Breast epithelium (tissue), 3 donors: ENCODE data around the gene ENDOV.

Experiments
- POLR2A ChIP-seq: fragments of 450-650 bp; IDR thresholded peaks from one replicate; pipeline ENCODE4 v1.6.1; 2016; ENCODE audit warnings: antibody characterized with exemption, mild to moderate bottlenecking, moderate library complexity
- POLR2AphosphoS5 ChIP-seq, 3 donors: sonication (generic); formaldehyde crosslinking; IDR thresholded peaks; one replicate each; pipeline ENCODE4 v1.6.1; 2017; ENCODE audit warnings: antibody characterized with exemption in 3 of 3
- TF ChIP-seq, protein P1 (sequence below), 3 donors: fragments of 450-650 bp; IDR thresholded peaks; one replicate each; pipeline ENCODE4 v1.5.1; 2016 to 2017; ENCODE audit warnings: antibody characterized with exemption in 3 of 3, mild to moderate bottlenecking in 3 of 3, moderate library complexity in 3 of 3

DNA sequence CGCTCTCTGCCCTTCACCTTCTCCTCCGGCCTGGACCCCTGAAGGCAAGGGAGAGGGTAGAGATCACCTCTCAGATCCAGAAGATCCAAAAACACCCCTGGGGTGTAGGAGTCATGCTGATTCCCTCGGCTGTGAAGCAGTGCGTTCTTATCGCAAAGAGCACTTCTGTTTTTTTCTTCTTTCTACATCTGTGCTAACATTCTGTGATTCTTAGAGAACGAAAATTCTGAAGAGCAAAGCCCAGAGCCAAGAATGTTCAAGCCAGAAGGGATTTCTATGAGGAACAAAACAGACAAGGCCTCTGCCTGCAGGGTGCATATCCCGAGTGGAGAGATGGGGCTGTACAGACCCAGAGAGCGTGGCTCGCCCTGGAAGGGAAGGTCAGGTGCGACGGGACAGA, 44.3 kb downstream of the ENDOV start:
- TF ChIP-seq, protein P1, sequence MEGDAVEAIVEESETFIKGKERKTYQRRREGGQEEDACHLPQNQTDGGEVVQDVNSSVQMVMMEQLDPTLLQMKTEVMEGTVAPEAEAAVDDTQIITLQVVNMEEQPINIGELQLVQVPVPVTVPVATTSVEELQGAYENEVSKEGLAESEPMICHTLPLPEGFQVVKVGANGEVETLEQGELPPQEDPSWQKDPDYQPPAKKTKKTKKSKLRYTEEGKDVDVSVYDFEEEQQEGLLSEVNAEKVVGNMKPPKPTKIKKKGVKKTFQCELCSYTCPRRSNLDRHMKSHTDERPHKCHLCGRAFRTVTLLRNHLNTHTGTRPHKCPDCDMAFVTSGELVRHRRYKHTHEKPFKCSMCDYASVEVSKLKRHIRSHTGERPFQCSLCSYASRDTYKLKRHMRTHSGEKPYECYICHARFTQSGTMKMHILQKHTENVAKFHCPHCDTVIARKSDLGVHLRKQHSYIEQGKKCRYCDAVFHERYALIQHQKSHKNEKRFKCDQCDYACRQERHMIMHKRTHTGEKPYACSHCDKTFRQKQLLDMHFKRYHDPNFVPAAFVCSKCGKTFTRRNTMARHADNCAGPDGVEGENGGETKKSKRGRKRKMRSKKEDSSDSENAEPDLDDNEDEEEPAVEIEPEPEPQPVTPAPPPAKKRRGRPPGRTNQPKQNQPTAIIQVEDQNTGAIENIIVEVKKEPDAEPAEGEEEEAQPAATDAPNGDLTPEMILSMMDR (IDR thresholded peaks at IDR 0.05) = no peak
- TF ChIP-seq POLR2A (no peak), POLR2AphosphoS5 (IDR thresholded peaks at IDR 0.05) (no peak)
